GM10248 (cell line): ENCODE data around the gene LGR6.

ENCODE experiments used
- CTCF ChIA-PET: fragments of 300-600 bp; sonication (Branson Sonifier 250); formaldehyde crosslinking; extraction: SDS; loops from one replicate; lab custom pipeline; 2021; ENCODE audit warnings: antibody characterized with exemption; lab: Yijun Ruan, JAX
- POLR2A ChIA-PET: fragments of 350-650 bp; sonication (Branson Sonifier 250); formaldehyde crosslinking; extraction: SDS; loops from one replicate; lab custom pipeline; 2020; ENCODE audit warnings: antibody characterized with exemption; lab: Yijun Ruan, JAX
- DNase-seq: peaks from one replicate; pipeline ENCODE4 v3.0.0; 2012; ENCODE audit errors: extremely low spot score
- TF ChIP-seq, protein P1 (sequence below): IDR thresholded peaks from 2 replicates; pipeline ENCODE4 v1.5.1; 2012; ENCODE audit warnings: mild to moderate bottlenecking, low read depth; ENCODE audit errors: extremely low read depth, missing control alignments, control extremely low read depth

Gene LGR6

DNA sequence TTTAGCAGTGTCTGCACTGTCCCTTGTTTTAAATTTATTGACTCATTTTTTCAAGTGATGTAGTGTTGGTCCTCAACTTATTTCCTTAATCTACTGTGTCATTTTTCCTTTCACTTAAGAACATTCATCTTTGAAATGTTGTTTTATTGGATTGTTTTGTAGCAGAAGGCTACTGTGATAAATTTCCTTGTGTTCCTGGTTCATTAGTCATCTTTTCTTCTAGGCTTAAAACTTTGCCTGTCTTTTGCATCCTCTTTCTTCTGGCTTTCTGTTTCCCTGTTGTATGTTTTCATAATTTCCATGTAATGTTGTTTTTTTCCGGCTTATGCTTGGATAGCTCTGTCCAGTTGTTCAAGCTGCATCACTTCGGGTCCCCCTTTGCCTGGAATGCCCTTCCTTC lies 86.2 kb downstream of the LGR6 start:
- TF ChIP-seq, protein P1, sequence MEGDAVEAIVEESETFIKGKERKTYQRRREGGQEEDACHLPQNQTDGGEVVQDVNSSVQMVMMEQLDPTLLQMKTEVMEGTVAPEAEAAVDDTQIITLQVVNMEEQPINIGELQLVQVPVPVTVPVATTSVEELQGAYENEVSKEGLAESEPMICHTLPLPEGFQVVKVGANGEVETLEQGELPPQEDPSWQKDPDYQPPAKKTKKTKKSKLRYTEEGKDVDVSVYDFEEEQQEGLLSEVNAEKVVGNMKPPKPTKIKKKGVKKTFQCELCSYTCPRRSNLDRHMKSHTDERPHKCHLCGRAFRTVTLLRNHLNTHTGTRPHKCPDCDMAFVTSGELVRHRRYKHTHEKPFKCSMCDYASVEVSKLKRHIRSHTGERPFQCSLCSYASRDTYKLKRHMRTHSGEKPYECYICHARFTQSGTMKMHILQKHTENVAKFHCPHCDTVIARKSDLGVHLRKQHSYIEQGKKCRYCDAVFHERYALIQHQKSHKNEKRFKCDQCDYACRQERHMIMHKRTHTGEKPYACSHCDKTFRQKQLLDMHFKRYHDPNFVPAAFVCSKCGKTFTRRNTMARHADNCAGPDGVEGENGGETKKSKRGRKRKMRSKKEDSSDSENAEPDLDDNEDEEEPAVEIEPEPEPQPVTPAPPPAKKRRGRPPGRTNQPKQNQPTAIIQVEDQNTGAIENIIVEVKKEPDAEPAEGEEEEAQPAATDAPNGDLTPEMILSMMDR = no peak
- ChIA-PET CTCF (no interaction called here), POLR2A (no interaction called here)
- no peak for DNase-seq

DNA sequence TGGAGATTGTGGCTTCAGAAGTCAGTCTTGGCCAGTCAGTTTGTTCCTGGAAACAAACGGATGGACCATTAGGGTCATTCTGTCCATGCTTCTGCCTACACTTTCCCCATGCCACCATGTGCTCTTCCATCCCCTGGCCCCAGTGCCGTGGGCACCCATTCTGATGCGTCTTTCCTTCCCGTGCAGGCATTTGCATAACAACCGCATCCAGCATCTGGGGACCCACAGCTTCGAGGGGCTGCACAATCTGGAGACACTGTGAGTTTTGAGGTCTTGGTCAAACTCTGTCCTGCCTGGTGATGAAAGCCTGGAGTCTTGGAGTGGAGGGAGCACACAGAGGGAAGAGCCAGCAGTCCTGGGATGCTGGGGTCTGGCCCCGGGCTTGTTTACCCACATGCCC lies 87.0 kb downstream of the LGR6 start:
- DNase-seq = no peak
- TF ChIP-seq, protein P1 = no peak
- CTCF ChIA-PET = interaction anchor here (1.0 kb wide), 1 partner anchor 36 kb away, joined by 3 read pairs; no protein-coding TSS in a partner anchor
- POLR2A ChIA-PET = no interaction called here

- CTCF ChIA-PET = interaction anchor here (1.0 to 2.0 kb wide), 3 partner anchors 9 to 35 kb away, joined by 3 to 7 read pairs (median 3); no protein-coding TSS in a partner anchor
- DNase-seq = no peak
- TF ChIP-seq, protein P1 = no peak
- POLR2A ChIA-PET = no interaction called here
These were observed 87.9 kb downstream of the LGR6 start for GRCh38 chr1:202281316-202282024.

- no peak for DNase-seq
- ChIA-PET CTCF (interaction anchor here (1.0 to 2.0 kb wide), 3 partner anchors 9 to 12 kb away, joined by 3 to 7 read pairs (median 4); no protein-coding TSS in a partner anchor), POLR2A (no interaction called here)
- TF ChIP-seq, protein P1 = no peak
These were observed 88.4 kb downstream of the LGR6 start for GRCh38 chr1:202282025-202282371.

GRCh38 chr1:202282596-202283283 lies 89.1 kb downstream of the LGR6 start:
- TF ChIP-seq, protein P1 = no peak
- ChIA-PET CTCF (interaction anchor here (1.0 to 2.0 kb wide), 5 partner anchors 8 to 21 kb away, joined by 3 to 10 read pairs (median 4); no protein-coding TSS in a partner anchor), POLR2A (no interaction called here)
- DNase-seq = no peak

GRCh38 chr1:202283379-202283844 lies 89.8 kb downstream of the LGR6 start:
- ChIA-PET CTCF (interaction anchor here (1.2 to 2.0 kb wide), 3 partner anchors 9 to 20 kb away, joined by 3 to 10 read pairs (median 7); no protein-coding TSS in a partner anchor), POLR2A (no interaction called here)
- TF ChIP-seq, protein P1 = no peak
- no peak for DNase-seq
